Muscle of arm (tissue), 12 donors: ENCODE measurements around the gene PRKCE. TPM values are rescaled to one million over a fixed set of nuclear protein-coding genes. Genes with fewer than 3 reads are reported as not detected.
"Not testable (repeated sequence)": the region's sequence is repeated elsewhere in the genome, so short reads cannot be mapped to it uniquely, and the experiment has no call there.

Source experiments
- DNase-seq: peaks from one replicate; pipeline ENCODE4 v3.0.0-alpha.2; 2013
- polyA plus RNA-seq, 12 donors: library from polyadenylated mRNA; unstranded; fragments of 120-200 nt; gene quantifications; one replicate each; pipeline ENCODE4 v1.2.1, GENCODE V29; 2013; ENCODE audit not compliant: insufficient read length in 12 of 12

Gene PRKCE
- polyA plus RNA-seq, 12 donors, result 4.5 to 17.3 (median 5.4) TPM; not detected in 1

DNA sequence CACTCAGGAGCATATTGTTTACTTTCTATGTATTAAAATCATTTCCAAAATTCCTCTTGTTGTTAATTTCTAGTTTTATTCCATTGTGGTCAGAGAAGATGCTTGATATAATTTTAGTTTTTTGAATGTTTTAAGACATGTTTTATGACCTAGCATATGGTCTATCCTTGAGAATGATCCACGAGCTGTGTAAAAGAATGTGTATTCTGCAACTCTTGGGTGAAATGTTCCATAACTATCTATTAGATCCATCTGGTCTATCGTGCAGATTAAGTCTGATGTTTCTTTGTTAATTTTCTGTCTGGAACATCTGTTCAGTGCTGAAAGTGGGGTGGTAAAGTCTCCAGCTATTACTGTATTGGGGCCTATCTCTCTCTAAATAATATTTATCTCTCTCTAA, 562.4 kb downstream of the PRKCE start:
- DNase-seq, result no peak

GRCh38 chr2:46216213-46216612, 564.7 kb downstream of the PRKCE start:
- DNase-seq, result no peak

DNA sequence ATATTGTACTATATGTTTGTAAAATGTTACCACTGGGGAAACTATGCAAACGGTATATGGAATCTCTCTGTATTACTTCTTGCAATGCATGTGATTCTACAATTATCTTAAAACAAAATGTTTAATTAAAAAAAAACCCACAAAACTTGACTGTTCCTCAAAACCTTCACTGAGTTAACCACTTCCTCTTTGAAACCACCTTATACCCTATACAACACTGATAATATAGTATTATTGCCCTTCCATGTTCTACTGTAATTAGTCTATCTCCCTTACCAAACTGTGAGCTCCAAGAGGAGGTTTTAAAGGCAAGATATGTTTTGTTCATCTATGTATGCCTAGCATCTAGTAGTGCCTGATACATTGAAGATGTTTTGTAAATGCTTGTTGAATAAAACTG, 572.0 kb downstream of the PRKCE start:
- DNase-seq, result not testable (repeated sequence)

DNA sequence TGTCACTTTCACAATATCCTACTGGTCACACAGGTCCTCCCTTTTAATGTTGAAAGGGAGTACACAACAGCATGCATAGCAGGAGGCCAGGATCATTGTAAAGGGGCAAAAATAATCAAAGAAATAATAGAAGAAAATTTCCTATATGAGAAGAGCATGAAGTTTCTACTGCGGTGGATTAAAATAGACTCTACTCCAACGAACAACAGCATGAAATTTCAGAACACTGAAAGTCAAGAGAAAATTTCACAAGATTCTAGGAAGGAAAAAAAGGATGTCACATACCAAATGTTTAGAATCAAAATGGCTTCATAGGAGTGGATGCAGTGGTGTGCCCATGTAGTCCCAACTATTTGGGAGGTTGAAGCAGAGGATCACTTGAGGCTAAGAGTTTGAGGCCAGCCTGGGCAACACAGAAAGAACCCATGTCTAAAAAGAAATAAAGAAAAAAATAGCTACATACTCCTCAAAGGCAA, 573.7 kb downstream of the PRKCE start:
- DNase-seq, result no peak

DNA sequence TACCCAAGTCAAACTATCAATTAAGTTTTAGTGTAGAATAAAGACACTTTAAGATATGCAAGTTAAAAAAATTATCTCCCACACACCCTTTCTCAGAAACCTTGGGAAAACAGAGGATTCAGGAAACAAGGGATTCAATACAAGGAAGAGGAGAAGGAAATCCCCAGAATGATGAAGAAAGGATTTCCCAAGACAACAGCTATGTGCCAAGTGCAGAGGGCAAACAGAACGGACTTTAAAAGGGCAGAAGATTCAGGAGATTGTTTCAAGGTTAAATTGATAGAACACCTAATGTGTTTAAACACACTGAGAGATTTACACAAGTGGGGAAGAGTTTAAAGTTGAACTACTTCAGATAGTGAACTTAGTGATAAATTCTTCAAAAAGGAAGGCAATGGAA, 574.3 kb downstream of the PRKCE start:
- DNase-seq, result no peak

DNA sequence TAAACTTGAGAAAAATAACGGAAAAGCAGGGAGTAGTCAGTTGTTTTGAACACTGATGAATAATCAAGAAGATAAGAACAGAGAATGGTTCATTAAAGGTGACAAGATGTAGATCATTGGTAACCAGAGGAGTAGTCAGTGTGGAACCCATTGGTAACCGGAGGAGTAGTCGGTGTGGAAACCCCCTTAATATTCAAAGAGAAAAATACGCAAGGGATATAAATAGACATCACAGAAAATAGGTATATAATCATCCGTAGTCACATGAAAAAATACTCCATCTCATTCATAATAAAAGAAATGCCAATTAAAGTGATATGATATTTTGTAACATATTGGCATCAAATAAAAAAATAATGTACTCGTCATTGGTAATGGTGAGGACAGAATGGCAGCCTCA, 575.1 kb downstream of the PRKCE start:
- DNase-seq, result no peak

GRCh38 chr2:46227022-46227421, 575.5 kb downstream of the PRKCE start:
- no peak for DNase-seq

DNA sequence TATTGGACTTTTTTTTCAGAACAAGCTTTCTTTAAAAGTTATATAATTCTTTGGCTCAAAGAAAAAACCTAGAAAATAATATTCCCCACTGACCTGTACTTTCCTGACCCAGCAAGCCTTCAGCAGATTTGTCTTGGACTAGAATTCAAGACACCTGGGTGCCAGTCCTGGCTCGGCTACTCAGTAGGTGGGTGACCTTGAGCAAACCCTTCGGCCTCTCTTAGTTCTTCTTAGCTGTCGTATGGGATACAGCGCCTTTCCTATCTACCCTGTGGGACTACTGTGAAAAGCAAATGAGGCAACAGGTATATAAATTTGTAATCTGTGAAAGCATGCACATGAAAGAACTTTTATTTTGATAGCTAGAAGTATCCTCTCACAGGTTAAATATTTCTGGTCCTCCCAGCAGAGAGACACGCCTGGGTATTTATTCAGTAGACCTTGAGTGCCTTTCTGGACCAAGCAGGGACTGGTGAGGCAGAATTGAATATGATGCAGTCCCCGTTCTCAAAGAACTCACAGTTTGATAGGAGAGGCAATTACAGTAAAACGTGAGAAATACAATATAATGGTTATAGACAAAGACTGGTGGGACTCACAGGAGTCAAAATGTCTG, 576.3 kb downstream of the PRKCE start:
- no peak for DNase-seq

- DNase-seq, result no peak
These were observed 577.9 kb downstream of the PRKCE start for GRCh38 chr2:46229134-46230063.

- no peak for DNase-seq
These were observed 578.7 kb downstream of the PRKCE start for GRCh38 chr2:46230115-46230571.

GRCh38 chr2:46230677-46231425, 579.4 kb downstream of the PRKCE start:
- DNase-seq, result no peak

GRCh38 chr2:46231721-46232120, 580.2 kb downstream of the PRKCE start:
- no peak for DNase-seq

GRCh38 chr2:46232860-46233259, 581.4 kb downstream of the PRKCE start:
- no peak for DNase-seq

DNA sequence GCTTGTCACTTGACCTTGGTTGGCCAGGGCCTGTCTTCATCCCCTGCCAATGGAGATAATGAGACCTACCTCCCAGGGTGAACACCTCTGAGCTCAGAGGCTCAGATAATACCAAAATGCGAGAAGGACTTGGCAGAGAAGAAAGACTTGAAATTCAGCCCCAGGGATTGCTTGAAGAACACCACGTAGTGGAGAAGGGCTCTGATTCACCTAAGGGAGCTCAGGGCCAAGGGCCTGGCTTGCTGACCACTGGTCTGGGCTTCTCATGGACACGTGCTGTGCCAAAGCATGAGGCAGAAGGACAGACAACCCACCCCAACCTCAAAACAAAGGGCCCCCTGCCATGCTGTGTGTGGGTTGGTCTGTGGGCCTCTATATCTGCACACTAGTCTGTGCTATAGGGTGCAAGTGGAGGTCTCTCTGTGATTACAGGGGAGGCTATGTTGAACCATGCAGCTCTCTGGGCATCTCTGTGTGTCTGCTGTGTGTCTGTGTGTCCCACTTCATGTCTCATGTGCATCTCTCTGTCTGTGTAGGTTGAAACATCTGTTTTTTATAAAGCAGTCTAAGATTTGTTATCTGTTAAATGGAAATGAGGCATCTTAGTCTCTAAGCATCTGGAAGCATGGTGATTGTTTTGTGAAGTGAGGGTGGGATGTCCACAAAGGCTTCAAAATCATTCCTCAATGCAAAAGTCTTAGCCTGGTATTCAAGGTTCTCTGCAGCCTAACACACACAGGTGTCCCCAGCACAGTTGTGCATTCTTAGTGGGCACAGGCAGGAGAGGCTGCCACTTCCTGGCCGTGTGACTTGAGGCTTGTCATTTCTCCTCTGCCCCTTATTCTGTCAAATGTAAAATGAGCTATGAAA, 584.8 kb downstream of the PRKCE start:
- no peak for DNase-seq

DNA sequence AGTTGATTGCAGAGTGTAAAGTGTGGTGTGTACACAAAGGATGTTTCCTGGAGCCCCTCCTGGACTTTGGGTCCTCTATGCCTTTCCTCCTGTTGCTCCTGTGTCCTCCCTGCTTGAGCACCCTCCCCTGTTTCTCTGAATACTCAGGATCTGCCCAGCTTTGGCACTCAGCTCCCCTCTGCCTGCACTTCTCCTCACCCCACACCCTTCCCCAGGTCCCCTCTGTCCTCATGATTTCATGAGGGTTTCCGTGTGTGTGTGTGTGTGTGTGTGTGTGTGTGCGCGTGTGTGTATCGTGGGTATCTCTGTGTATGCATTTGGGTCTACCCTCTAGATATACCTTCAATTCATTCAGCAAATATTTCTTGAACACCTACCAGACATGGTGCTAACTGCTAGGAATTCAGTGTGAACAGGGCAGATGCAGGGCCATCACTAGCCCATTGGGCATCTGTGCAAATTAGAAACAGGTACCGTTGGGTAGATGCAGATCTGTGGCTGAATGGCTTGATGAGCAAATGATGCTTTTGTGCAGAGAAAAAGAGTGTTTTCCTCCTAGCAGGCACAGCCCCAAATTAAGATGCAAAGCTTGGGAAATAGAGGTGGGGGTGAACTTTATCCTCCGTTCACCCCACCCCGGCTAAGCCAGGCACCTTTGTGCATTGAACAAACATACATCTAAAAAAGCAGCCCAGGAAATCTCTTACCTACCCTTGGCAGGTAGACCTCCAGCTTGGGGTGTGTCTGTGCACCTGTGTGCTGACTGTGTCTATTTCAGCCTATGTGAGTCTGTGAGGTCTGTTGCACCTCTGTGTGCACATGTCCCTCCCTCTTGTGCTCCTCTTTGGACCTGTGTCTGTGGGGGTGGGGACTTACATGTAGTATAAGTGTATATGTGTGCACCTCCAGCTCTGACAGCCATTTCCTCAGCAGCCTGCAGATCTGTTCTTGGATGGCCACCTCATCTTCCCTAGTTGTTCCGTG, 585.7 kb downstream of the PRKCE start:
- DNase-seq, result no peak

Other genes starting within 250 kb of the PRKCE start
- gene SRBD1, start 40.4 kb upstream of the PRKCE start, polyA plus RNA-seq, result 10 to 100 TPM in 10 of 12 donors, 1 to 10 TPM in 1, not detected in 1; 9.9 to 13.7 (median 12.6) TPM